GM12891 (cell line): ENCODE data around the gene RAI1.

Experiments used
- POLR2AphosphoS5 ChIP-seq: IDR thresholded peaks from 2 replicates; pipeline ENCODE4 v1.6.1; 2011; ENCODE audit warnings: low read depth, low read length, control low read depth
- TAF1 ChIP-seq: IDR thresholded peaks from 2 replicates; pipeline ENCODE4 v1.6.1; 2011; ENCODE audit warnings: low read depth, low read length, control low read depth

GRCh38 chr17:17826942-17827785 lies 145.9 kb downstream of the RAI1 start:
- TF ChIP-seq POLR2AphosphoS5, result no peak
- no peak for TF ChIP-seq TAF1
